GOT3 (cell line): ENCODE results near the gene MAGEB4.

Experiments used
- DNase-seq: peaks from one replicate; lab custom pipeline; 2025; ENCODE audit warnings: mixed read lengths; lab: John Stamatoyannopoulos, UW

MAGEB4 gene

DNA sequence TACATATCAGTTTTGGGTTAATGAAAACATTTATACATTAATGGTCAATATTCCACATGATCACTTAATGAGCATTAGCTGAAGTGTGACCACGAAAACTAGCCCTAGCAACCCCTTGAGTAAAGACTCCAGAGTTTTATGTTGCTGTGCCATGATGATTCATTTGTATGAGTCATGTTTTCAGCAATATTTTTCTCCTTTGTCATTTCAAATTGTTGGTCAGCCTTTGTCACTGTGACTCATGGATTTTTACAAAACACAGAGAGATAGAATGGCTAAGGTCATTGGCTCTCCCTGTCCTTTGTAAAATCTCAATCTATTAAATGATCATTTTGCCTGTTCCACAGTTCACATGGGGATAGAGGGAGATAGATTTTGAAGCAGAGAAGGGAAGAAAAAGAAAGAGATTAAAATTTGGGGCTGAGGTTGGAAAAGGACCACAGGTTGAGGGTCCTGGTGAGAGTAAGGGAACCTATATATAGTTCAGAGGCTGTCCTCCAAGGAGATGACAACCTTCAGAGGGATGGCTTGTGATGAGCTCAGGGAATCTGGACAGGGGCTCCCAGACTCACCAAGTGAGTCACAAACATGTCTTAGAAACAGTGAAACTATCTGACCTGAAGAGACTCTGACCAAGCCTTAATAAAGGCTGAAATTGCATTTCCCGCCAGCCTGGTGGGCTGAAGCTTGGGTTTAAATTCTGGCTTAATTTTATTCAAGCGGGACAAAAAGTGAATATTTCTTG is 41.8 kb downstream of the MAGEB4 start:
- no peak for DNase-seq
